Muscle of back (tissue), 13 donors: Measurements from ENCODE around the gene WDR82. TPM values are rescaled to one million over a fixed set of nuclear protein-coding genes. Genes with fewer than 3 reads are reported as not detected.

Experiments used
- DNase-seq, 3 donors: peaks; one replicate each; pipeline versions ENCODE4 v3.0.0 to v3.0.0-alpha.2; 2013
- long read RNA-seq, 9 donors: transcript quantifications; one replicate each; lab custom pipeline, GENCODE V29; 2026
- polyA plus RNA-seq, 10 donors: library from polyadenylated mRNA; unstranded; fragments of 120-200 nt; gene quantifications; one replicate each; pipeline ENCODE4 v1.2.1, GENCODE V29; 2013; ENCODE audit not compliant: insufficient read length in 10 of 10

The WDR82 gene
- polyA plus RNA-seq: 100 to 1,000 TPM in 1 of 10 donors, 10 to 100 TPM in 9; 77.7 to 106 (median 84.0) TPM
- long read RNA-seq, donor 1, full-length matches to known transcripts: 9 of 9 reads
- long read RNA-seq, donor 1, partial matches to known transcripts: 0 of 9 reads
- long read RNA-seq, donor 1, other reads (novel, unspliced or antisense): 0 of 9 reads
- long read RNA-seq, donor 2, full-length matches to known transcripts: 14 of 14 reads
- long read RNA-seq, donor 2, partial matches to known transcripts: 0 of 14 reads
- long read RNA-seq, donor 2, other reads (novel, unspliced or antisense): 0 of 14 reads
- long read RNA-seq, donor 3: 0 reads
- long read RNA-seq, donor 4, full-length matches to known transcripts: 7 of 7 reads
- long read RNA-seq, donor 4, partial matches to known transcripts: 0 of 7 reads
- long read RNA-seq, donor 4, other reads (novel, unspliced or antisense): 0 of 7 reads
- long read RNA-seq, donor 5, full-length matches to known transcripts: 6 of 6 reads
- long read RNA-seq, donor 5, partial matches to known transcripts: 0 of 6 reads
- long read RNA-seq, donor 5, other reads (novel, unspliced or antisense): 0 of 6 reads
- long read RNA-seq, donor 6, full-length matches to known transcripts: 20 of 20 reads
- long read RNA-seq, donor 6, partial matches to known transcripts: 0 of 20 reads
- long read RNA-seq, donor 6, other reads (novel, unspliced or antisense): 0 of 20 reads
- long read RNA-seq, donor 7, full-length matches to known transcripts: 8 of 8 reads
- long read RNA-seq, donor 7, partial matches to known transcripts: 0 of 8 reads
- long read RNA-seq, donor 7, other reads (novel, unspliced or antisense): 0 of 8 reads
- long read RNA-seq, donor 8, full-length matches to known transcripts: 10 of 10 reads
- long read RNA-seq, donor 8, partial matches to known transcripts: 0 of 10 reads
- long read RNA-seq, donor 8, other reads (novel, unspliced or antisense): 0 of 10 reads
- long read RNA-seq, donor 9, full-length matches to known transcripts: 2 of 2 reads
- long read RNA-seq, donor 9, partial matches to known transcripts: 0 of 2 reads
- long read RNA-seq, donor 9, other reads (novel, unspliced or antisense): 0 of 2 reads

GRCh38 chr3:52278510-52279069, at the start of gene WDR82:
Gene WDR82, minus strand, starts transcription at chr3:52278649. Its CDS starts 288 bp downstream, at chr3:52278361.
- DNase-seq: peak; percentile 94 to 98 (median 96)

GRCh38 chr3:52327486-52328290, 49.2 kb upstream of the WDR82 start:
- no peak for DNase-seq

GRCh38 chr3:52326976-52327375, 48.5 kb upstream of the WDR82 start:
- no peak for DNase-seq

GRCh38 chr3:52325686-52326085, 47.2 kb upstream of the WDR82 start:
- DNase-seq: no peak

- DNase-seq: no peak
Observed at GRCh38 chr3:52324676-52325075, 46.2 kb upstream of the WDR82 start.

- DNase-seq: no peak
Observed at GRCh38 chr3:52323526-52324295, 45.3 kb upstream of the WDR82 start.

- DNase-seq: no peak
Observed at GRCh38 chr3:52322466-52322865, 44.0 kb upstream of the WDR82 start.

- no peak for DNase-seq
Observed at GRCh38 chr3:52321481-52321880, 43.0 kb upstream of the WDR82 start.

GRCh38 chr3:52319921-52320595, 41.6 kb upstream of the WDR82 start:
- no peak for DNase-seq

- DNase-seq: peak in 2 of 3 donors; percentile 36 to 60
Observed at GRCh38 chr3:52318186-52318816, 39.9 kb upstream of the WDR82 start.

GRCh38 chr3:52317208-52318000, 39.0 kb upstream of the WDR82 start:
- DNase-seq: peak; percentile 23 to 73 (median 48)

- DNase-seq: no peak
Observed at GRCh38 chr3:52315977-52316764, 37.7 kb upstream of the WDR82 start, which contains the start of gene DNAH1. Gene DNAH1, plus strand, starts transcription at chr3:52316319. Its CDS starts 6,124 bp downstream, at chr3:52322443.

GRCh38 chr3:52315006-52315405, 36.6 kb upstream of the WDR82 start:
- DNase-seq: no peak

GRCh38 chr3:52314489-52314888, 36.0 kb upstream of the WDR82 start:
- no peak for DNase-seq

GRCh38 chr3:52313774-52314188, 35.3 kb upstream of the WDR82 start:
- DNase-seq: no peak

GRCh38 chr3:52313188-52313773, 34.8 kb upstream of the WDR82 start:
- DNase-seq: no peak
